NCI-H82 treated with DMSO at 0.1 percent for 48 hours (cell line): ENCODE data around the gene MGMT.
"Not testable (repeated sequence)": the region's sequence is repeated elsewhere in the genome, so short reads cannot be mapped to it uniquely, and the experiment has no call there.

ENCODE experiments used
- DNase-seq: peaks from one replicate; lab custom pipeline; 2025; ENCODE audit not compliant: unreplicated experiment; lab: John Stamatoyannopoulos, UW

The MGMT gene

DNA sequence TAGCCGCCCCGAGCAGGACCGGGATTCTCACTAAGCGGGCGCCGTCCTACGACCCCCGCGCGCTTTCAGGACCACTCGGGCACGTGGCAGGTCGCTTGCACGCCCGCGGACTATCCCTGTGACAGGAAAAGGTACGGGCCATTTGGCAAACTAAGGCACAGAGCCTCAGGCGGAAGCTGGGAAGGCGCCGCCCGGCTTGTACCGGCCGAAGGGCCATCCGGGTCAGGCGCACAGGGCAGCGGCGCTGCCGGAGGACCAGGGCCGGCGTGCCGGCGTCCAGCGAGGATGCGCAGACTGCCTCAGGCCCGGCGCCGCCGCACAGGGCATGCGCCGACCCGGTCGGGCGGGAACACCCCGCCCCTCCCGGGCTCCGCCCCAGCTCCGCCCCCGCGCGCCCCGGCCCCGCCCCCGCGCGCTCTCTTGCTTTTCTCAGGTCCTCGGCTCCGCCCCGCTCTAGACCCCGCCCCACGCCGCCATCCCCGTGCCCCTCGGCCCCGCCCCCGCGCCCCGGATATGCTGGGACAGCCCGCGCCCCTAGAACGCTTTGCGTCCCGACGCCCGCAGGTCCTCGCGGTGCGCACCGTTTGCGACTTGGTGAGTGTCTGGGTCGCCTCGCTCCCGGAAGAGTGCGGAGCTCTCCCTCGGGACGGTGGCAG, at the start of gene MGMT:
Gene MGMT, plus strand, starts transcription at position 539 of the 656 bp plus-strand sequence.
- peak; percentile 2 for DNase-seq

DNA sequence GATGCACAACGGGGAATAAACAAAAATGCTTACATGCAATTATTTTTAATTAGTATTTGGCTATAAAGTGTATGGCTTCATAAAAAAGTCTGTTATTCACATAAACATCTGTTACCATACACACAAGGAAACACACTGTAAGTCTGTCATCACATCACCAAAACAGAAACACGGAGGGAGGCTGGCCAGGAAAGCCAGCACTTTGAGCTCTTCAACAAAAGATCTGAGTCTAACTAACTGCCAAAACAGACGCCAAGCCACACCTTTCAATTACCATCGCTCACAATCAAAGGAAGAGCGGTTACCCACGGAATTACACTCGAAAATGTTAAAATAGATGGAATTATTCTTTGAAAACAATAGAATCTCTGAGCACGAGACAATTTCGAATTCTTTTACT, 49.2 kb upstream of the MGMT start:
- no peak for DNase-seq

DNA sequence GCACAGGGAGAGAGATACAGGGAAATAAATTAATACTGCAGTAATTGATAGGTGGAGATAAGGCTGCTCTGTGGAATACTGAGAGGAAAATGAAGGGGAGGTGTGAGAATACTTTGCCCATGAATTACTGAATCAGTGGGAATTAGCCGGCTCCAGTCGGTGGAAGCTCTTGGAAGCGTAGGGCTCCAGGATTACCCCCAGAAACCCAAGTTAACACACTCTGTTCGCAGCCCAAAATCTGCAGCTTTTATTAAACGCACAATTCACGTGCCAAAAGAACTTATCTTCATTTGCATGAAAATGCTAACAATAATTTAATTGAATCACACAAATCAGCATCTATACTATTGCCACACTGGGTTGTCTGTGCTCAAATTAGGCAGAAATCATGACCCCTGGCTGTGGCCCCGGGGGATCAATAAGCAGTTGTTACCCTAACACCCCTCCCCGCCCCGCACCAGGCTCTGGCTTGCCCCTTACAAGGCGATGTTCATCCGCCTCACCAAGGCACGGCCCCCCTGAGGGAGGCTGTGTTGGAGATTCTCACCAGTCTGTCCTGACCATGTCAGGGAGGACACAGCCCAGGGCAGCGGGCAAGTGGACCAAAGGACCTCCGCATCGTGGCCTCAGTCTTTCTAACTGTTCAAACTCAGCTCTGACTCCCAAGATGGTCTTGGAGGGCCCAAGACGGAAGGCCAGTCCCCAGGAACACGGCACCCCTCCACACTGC, 48.4 kb upstream of the MGMT start:
- DNase-seq, result no peak

DNA sequence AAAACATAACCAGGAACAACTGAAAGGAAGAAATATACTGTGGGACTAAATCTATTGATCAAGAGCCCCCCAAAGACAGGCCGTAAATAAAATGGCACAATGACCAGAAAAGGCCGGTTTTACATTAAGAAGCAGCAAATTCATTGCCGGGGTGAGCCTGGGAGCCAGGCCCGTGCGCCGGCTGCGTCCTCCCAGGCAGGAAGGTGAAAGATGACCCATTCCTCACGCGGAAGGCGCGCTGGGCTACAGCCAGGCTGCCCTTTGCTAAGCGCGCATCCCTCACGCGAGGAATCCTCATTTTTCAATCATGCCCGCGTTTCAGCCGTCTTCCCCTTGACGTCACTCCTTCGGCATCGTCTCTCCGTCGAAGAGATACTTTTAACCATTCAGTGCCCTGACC, 47.6 kb upstream of the MGMT start:
- no peak for DNase-seq

DNA sequence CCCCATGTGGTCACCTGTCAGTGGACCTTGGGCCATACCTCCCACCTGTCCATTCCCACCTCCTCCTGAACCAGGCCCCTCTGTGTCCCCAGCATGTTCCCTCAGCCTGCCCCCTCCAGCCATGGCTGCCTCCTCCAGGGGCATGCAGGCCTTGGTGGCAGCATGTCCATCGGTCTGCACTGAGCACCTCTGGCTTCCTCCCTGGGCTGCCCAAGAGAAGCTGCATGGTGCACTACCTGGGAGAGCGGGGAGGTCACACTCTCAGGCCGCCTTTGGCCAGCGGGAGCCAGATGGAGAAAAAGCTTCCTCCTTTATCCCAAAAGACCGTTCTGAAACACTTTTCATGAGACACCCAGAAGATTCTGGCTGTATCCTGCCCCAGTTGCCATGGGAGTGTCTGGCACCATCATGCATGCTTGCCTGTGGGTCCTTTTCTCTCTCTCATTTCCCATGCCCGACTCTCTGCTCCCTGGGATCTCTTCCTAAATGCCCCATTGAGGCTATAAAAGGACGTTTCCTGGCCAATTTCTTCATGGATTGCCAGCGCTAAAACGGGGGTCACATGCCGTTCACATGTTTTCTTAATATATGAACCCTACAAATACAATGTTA, 45.5 kb upstream of the MGMT start:
- DNase-seq, result no peak

DNA sequence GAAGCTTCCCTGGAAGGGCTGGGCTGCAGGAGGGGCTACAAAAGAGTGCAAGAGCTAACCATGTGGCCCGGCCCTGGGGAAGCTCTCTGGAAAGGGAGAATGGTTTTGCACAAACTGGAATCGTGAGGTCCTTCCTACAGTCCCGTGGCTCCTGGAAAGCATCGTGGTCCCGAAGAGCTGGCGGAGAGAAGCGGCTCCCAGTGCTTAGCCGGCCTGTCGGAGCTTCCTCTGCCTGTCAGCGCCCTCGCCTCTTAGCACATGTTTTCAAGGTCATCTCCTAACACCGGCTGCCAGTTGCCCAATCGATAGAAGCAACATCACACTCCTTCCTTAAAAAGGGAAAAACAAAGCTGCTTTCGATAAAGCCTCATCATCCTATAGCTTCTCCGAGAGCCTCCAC, 42.1 kb upstream of the MGMT start:
- no peak for DNase-seq

DNA sequence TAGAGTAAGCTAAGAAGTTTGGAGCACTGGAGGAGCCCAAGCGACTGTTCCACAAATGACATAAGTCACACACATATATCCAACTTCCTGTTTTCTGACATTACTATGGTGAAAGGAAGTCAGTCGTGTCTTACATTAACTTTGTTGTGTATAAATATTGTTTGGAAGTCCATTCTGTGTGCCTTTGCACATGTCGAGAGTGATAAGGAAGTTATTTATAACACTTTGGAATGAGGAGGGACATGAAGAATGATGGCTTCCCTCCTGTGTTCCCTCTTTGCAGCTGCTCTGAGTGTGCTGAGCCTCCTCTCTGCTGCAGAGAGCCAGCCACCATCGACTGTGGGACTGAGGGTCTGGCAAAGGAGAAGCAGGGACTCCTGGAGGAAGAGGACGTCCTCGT, 40.4 kb upstream of the MGMT start:
- DNase-seq, result no peak

DNA sequence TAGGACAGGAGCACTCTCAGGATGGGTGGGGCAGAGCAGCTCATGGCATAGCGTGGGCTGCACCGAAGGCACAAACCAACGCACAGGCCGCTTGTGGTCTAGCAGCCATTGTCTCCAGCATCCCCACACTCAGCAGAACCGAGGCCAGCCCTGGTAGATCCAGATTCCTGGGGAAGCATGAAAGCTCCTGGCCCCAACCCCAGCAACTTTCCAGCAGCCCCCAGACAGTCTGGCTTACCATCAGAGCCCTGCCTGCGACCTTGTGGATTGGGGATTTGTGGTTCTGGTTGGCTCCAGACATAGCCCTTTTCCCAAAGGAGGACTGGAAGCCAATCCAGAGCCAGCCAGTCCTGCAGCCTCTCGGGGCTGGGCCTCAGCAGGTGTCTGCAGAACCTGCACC, 33.8 kb upstream of the MGMT start:
- no peak for DNase-seq

DNA sequence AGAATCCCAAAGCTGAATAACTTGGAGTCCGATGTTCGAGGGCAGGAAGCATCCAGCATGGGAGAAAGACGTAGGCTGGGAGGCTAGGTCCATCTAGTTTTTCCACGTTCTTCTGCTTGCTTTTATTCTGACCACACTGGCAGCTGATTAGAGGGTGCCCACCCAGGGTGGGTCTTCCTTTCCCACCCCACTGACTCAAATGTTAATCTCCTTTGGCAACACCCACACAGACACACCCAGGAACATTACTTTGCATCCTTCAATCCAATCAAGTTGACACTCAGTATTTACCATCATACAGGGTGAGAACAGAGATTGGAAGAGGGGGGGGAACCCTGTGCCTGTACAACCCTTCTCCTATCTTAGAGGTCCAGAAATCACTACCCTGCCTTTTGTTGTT, 31.3 kb upstream of the MGMT start:
- not testable (repeated sequence) for DNase-seq

DNA sequence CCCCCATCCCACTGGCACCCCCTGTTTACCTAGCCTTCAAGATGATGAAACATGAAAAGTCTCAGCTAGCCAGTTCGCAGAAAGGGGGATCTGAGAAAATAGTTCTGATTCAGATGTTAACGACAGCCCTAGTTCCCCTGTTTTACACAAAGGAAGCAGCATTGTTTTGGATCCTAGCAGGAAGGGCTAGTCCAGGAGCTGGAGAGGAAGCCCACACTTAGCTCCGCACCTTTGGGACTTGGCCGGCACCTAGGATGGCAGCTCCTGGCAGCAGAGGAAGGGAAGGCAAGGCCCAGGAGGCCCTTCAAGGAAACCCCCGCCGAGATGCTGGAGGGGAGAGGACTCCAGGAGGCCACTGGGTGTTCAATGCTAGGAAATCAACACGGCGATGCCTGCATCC, 29.0 kb upstream of the MGMT start:
- DNase-seq, result no peak

DNA sequence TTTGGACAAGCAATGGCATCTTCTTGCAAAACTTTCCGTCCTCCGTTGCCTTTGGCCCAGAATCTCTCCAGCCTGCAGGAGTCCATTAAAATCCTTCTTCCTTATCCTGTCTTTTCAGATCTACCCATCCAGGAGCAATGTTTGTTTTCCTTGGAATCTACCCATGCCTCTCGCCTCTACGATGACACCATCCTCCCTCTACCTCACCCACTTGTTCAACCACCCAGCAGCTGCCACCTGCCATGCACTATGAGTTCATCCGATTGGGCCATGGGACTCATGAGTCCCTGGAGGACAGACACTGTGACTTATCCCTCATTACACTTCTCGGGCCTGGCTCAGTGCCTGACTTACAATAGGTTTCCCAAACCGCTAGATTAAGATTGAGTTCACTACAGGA, 26.8 kb upstream of the MGMT start:
- DNase-seq, result no peak

DNA sequence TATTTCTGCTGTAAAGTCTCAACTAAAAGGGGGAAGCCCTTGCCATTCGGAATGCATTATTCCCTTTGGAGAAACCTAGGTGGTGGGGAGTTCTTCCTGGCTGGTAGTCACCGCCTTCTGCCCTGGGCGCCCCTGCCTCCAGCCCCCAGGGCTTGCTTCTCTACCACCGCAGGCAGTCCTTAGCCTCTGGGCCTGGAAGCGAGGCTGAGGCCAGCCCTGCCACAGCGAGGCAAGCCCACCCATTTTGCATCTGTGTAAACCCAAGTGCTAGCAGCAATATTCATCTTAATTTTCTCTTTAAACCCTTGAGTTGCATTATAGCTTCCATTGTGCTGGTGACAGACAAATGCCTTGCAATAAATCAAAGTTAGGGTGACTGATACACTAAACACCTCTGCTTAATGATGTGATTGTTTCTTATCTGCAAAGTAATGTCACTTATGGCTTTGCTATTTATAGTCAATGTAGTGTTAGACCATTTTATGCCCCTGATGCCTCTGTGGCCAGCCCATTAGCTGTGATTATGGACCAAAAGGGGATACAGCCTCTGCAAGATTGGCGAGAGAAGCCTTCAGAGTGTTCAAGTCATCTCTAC, 26.2 kb upstream of the MGMT start:
- DNase-seq, result no peak

DNA sequence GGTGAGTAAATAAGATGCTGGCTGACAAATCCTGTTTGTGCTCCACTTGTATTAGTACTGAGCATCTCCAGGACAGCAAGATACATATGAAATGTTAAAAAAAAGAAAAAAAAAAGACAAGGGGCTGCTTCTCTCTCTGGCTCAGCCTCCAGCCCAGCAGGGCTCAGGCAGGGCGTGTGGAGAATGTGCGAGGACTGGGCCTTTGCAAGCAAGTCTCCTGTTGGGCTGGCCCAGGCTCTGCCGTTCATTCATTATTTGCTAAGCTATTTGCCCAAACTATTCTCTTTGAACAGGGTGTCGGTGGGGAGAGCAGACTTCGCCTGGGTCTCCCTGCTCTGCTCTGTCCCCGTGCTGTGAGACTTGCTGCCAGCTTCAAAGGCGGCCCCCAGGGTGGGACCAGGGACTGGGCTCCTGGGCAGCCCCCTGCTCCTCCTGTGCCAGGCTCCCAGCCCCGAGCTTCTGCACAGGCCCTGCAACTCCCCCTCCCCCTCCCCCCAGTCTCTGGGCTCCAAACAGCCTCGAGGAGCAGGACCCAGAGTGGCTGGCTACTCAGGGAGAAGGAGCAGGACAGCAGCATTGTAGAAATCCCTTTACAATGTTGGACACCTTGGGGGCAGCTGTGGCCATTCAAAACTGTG, 25.6 kb upstream of the MGMT start:
- no peak for DNase-seq

DNA sequence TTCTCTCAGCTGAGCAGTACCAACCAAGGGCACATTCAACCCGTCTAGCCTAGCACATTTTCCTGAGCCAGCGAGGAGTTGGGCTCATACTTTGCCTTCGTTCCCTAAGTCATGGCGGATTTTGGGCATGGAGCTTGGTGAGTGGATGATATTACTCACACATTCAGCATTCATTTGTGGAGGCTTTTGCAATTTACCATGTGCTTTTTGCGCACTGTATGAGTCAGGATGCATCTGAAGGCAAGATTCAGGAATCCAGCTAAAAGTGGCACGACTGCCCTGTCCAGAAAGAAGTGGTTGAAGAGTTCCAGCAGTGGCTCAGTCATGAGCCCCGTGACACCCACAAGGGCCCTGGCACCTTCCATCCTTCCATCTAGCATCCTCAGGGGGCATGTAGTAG, 24.2 kb upstream of the MGMT start:
- DNase-seq, result no peak

DNA sequence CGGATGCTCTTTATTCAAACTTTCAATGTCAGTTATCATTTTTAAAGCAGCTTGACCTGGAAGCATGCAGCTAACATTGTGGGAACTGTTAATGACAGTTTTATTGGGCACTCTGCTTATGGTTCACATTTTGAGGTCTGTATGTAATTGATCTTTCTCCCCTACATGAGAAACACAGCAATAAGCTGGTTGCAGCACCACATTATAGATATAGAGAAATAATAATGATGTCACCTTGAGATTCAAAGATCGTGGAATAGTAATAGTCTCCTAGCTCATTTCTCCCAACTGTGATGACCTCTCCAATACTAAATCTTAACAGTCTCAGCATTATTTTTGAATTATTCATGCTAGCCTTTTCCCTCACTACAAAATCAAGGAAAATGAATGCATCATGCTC, 22.7 kb upstream of the MGMT start:
- no peak for DNase-seq

DNA sequence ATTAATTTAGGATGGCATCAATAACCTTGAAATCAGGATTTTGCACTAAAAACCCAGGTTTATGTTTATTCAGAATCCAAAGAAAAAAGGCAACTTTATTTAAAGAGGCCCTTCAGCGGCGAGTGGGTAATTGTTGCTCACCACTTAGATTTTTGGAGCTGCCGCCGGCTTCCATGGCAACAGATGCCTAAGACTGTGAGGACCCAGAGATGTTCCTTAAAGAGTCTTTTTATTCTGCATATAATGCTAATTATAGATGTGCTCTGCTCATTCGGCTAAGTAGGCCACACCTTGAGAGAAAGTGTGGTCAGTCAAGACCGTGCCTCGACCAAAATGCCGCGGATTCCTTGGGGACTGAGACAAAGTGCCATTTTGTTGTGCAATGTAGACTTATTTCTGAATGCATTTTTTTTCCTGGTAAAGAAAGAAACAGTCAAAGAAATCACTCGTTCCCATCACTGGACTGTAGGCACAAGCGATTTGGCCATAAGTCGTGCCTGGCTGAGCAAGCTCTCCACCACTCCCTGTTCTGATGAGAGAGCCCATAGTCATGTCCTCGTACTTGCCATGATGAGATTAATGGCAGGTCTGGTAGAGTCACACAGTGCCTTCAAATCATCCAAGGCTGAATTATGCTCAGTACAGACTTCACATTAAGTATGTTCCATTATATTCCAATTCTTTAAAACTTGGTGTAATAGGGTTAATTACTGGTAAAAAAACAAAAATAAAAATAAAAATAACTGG, 21.4 kb upstream of the MGMT start:
- DNase-seq, result no peak

DNA sequence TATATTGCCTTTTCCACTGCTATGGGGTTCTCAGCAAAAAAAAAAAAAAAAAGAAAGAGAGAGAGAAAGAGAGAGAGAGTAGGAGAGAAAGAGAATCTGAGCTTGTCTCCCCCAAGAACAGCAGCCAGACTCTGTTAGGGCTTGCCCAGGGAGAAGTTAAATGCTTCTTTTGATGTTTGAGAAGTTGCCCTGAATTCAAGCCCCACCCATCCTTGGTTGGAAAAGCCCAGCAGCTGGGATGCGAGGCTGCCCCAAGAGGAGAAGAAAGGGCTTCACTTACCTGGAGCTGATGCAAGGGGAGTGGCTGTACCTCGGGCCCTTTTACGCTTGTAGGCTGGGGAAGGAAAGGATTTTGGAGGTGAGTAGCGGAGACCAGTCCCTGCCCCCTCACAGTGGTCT, 20.9 kb upstream of the MGMT start:
- no peak for DNase-seq

DNA sequence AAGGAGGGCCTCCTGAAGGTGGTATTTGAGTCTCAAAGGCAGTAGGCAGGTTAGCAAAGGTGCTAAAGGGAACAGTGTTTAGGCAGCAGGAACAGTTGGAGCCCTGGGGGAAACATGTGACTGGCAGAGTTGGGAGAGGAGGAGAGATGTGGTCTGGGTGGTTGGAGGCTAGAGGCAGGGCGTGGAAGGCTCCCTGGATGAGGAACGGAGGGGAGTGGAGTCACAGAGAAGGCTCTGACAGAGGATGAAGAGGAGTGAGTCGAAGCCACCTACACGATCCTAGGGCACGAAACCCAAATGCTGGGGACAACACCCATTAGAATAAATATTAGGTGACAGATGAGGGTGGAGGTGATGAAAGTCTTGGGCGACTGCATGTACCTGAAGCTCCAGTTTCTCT, 19.6 kb upstream of the MGMT start:
- DNase-seq, result no peak

DNA sequence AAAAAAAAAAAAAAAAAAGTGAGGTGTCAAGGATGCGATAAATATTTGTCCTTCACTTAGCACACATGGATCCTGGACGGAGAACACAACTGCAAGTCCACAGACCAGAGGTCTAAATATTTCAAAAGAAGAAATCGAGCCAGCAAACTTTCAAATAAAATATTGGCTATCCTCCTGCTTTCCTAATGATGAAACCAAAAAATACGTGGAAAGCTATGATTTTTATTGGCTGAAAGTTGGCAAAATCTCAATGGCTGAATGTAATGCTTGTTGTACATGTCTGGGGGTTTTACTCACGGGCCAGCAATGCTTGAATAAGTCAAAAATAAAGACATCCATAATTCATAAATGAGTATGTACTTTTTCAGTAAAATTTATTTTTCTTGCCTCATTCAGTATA, 19.0 kb upstream of the MGMT start:
- no peak for DNase-seq

DNA sequence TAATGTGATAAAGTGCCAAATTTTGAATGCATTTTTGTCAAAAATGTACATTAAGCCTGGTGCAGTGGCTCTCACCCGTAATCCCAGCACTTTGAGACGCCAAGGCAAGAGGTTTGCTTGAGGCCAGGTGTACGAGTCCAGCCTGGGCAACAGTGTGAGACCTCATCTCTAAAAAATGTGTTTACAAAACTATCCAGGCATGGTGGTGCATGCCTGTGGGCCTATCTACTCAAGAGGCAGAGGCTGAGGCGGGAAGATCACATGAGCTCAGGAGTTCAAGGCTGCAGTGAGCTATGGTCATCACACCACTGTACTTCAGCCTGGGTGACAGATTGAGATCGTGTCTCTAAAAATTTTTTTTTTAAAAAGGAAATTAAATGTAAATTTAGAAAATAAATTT, 18.5 kb upstream of the MGMT start:
- DNase-seq, result no peak

DNA sequence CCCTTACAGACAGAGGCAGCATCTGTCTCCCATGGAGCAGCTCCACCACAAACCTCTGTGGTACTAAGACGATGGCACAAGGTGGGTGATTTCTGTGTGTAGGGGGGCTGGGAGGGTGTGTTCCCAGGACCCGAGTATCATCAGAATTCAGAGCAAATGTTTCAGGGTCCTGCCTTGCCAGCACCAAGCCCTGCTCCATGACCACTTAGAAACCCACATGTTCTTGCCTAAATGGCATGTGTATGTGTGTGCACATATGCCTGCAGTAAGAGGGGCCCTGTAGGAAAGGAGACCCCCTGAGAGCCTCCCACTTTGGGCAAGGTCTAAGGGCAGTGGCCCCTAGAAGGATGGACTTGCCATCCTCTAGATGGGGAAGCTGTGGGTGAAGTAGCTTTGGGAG, 17.1 kb upstream of the MGMT start:
- no peak for DNase-seq
